Measurements from ENCODE around the gene ALKBH6. TPM values are rescaled to one million over a fixed set of nuclear protein-coding genes. Genes with fewer than 3 reads are reported as not detected.

ALKBH6 gene
- total RNA-seq, 1 donor from 2014 or later: 17.9 TPM

DNA sequence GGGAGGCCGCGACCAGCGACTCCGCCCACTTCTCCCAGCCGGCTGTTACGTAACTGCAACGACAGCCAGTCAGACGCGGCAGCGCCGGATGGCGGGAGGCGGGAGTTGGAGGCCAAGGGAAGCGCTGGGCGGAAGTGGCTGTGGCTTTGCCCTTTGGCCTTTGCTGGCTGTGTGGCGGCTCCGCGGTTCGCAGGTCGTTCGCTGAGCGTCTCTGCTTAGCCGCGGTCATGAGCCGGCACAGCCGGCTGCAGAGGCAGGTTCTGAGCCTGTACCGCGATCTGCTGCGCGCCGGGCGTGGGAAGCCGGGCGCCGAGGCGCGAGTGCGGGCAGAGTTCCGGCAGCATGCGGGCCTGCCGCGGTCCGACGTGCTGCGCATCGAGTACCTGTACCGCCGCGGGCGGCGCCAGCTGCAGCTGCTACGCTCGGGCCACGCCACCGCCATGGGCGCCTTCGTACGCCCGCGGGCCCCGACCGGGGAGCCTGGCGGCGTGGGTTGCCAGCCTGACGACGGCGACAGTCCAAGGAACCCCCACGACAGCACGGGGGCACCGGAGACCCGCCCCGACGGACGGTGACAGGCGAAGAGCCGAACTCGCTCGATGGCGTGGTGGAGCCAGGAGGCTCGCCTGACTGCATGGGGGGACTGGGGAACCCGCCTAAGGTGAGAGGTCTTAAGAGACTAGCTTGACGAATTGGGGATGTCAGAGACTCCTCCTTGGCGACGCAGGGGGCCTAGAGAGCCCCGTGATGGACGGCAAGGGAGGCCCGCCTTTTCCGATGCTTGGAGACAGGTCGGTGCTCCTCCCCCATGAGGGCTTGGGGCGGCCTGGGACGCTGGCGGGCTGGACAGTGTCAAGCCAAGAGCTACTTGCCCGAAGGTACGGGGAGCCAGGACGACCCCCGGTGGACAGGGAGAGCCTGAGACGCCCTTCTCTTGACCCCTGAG lies 18.7 kb downstream of the ALKBH6 start, which contains the start of gene SDHAF1:
Gene SDHAF1, plus strand, starts transcription at position 141 of the 946 bp plus-strand sequence. Its CDS starts 87 bp downstream, at position 228.
- TF ChIP-seq, protein P1, sequence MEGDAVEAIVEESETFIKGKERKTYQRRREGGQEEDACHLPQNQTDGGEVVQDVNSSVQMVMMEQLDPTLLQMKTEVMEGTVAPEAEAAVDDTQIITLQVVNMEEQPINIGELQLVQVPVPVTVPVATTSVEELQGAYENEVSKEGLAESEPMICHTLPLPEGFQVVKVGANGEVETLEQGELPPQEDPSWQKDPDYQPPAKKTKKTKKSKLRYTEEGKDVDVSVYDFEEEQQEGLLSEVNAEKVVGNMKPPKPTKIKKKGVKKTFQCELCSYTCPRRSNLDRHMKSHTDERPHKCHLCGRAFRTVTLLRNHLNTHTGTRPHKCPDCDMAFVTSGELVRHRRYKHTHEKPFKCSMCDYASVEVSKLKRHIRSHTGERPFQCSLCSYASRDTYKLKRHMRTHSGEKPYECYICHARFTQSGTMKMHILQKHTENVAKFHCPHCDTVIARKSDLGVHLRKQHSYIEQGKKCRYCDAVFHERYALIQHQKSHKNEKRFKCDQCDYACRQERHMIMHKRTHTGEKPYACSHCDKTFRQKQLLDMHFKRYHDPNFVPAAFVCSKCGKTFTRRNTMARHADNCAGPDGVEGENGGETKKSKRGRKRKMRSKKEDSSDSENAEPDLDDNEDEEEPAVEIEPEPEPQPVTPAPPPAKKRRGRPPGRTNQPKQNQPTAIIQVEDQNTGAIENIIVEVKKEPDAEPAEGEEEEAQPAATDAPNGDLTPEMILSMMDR (IDR thresholded peaks at IDR 0.05): no peak
- Mint-ChIP-seq H3K4me1 (ENCODE audit: low read depth) (peaks cover 27% of the 10 kb centered on the region), H3K36me3 (ENCODE audit: low read depth) (peaks cover 3% of the 10 kb centered on the region), H3K4me3 (ENCODE audit: unreplicated experiment) (peak within 1 kb of the TSS; percentile 86), H3K27ac (ENCODE audit: unreplicated experiment) (peak within 1 kb of the TSS; percentile 91), H3K9me3 (ENCODE audit: low read depth) (no peaks in the 10 kb centered on the region), H3K27me3 (ENCODE audit: low read depth) (no peaks in the 10 kb centered on the region)
- no peak for DNase-seq (ENCODE audit: low spot score)

DNA sequence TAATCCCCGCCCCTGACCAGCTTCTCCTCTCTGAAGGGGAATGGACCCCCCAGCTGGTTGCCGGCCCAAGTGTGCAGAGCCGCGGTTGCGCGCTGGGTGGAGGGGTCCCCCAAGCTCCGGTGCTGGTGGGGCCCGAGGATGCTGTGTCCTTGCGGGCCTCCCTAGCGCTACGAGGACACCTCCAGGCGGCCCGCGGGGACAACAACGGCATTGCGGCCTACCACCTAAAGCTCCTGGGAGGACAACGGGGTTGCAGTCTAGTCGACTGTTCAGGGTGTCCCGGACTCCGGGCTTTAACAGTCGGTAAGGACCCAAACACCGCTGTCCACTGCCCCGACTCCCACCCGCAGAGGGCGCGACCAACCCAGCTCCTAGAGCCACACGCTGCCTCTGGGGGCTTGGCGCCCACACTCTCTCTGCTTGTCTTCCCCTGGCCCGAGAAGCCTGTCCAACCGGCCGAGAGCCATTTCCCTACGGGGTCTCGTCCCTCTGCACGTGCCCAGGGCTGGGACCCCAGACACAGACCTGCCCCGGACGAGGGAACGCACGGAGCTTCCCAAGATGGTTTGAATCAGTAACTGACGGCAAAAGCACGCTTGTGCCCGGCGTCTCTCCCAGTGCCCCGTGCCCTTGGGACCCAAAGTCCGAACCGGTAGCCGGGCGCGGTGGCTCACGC lies 20.0 kb downstream of the ALKBH6 start:
- TF ChIP-seq, protein P1 (IDR thresholded peaks at IDR 0.05): no peak
- Mint-ChIP-seq H3K9me3 (ENCODE audit: low read depth) (no peaks in the 10 kb centered on the region), H3K27ac (ENCODE audit: unreplicated experiment) (no peak overlapping the region), H3K4me3 (ENCODE audit: unreplicated experiment) (peak overlapping the region; percentile 28), H3K4me1 (ENCODE audit: low read depth) (peaks cover 24% of the 10 kb centered on the region), H3K27me3 (ENCODE audit: low read depth) (no peaks in the 10 kb centered on the region), H3K36me3 (ENCODE audit: low read depth) (peaks cover 3% of the 10 kb centered on the region)
- DNase-seq (ENCODE audit: low spot score): no peak

DNA sequence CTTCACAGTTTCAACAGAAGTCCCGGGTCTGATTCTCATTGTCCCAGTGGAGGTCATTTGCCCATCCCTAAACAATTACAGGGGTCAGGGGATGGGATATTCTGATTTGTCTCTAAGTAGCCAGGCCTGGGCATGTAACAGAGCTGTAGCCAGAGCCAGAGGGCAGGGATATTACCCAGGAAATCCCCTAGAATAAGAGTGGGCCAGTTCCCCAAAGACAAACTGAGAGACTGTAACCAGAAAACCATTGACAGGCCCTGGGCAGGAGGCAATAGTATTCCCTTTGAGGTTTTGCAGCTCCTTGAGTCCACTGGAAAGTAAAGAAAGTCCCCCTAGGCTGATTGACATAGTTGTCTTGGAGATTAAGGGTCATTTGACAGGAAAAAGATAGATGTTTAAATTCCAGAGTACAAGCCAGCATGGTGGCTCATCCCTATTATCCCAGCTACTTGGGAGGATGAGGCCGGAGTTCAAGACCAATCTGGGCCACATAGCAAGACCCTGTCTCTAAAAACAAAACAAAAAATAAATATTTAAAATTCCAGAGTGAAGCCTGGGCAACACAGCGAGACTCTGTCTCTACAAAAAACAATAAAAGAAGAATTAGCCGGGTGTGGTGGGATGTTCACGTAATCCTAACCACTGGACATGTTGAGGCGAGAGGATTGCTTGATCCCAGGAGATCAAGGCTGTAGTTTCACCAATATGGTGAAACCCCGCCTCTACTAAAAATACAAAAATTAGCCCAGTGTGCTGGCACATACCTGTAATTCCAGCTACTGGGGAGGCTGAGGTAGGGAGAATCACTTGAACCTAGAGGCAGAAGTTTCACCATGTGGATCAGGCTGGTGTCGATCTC lies 20.9 kb downstream of the ALKBH6 start:
- H3K36me3 Mint-ChIP-seq (ENCODE audit: low read depth): peaks cover 3% of the 10 kb centered on the region
- H3K9me3 Mint-ChIP-seq (ENCODE audit: low read depth): no peaks in the 10 kb centered on the region
- no peak overlapping the region for H3K4me3 Mint-ChIP-seq (ENCODE audit: unreplicated experiment)
- H3K27me3 Mint-ChIP-seq (ENCODE audit: low read depth): peaks cover 3% of the 10 kb centered on the region
- H3K27ac Mint-ChIP-seq (ENCODE audit: unreplicated experiment): peak overlapping the region; percentile 12
- TF ChIP-seq, protein P1 (IDR thresholded peaks at IDR 0.05): no peak
- peaks cover 24% of the 10 kb centered on the region for H3K4me1 Mint-ChIP-seq (ENCODE audit: low read depth)
- no peak for DNase-seq (ENCODE audit: low spot score)

DNA sequence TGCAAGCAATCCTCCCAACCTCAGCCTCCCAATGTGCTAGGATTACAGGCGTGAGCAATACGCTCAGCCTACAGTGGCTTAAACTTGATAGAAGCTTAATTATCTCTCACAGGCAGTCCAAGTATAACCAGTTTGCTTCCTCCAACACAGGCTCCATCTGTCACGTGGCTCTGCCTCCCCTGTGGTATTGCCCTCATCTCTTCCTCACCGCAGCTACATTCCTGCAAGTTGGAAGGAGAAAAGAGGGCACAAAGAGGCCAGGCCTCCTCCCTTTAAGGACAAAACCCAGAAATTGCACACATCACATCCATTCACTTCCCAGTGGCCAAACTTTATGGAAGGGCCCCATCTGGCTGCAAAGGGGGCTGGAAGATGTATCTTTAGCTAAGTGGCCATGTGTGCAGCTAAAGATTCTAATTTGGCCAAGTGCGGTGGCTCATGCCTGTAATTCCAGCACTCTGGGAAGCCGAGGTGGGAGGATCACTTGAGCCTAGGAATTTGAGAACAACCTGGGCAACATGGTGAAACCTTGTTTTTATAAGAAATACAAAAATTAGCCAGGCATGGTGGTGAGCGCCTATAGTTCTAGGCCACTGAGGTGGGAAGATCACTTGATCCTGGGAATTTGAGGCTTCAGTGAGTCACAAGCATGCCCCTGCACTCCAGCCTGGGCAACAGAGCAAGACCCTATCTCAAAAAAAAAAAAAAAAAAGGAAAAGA lies 22.1 kb downstream of the ALKBH6 start:
- H3K36me3 Mint-ChIP-seq (ENCODE audit: low read depth): no peaks in the 10 kb centered on the region
- DNase-seq (ENCODE audit: low spot score): no peak
- no peaks in the 10 kb centered on the region for H3K9me3 Mint-ChIP-seq (ENCODE audit: low read depth)
- H3K27ac Mint-ChIP-seq (ENCODE audit: unreplicated experiment): no peak overlapping the region
- H3K4me3 Mint-ChIP-seq (ENCODE audit: unreplicated experiment): no peak overlapping the region
- peaks cover 17% of the 10 kb centered on the region for H3K4me1 Mint-ChIP-seq (ENCODE audit: low read depth)
- TF ChIP-seq, protein P1 (IDR thresholded peaks at IDR 0.05): no peak
- H3K27me3 Mint-ChIP-seq (ENCODE audit: low read depth): peaks cover 3% of the 10 kb centered on the region
